ENCODE measurements around the gene TWF2.

GRCh38 chr3:52221563-52222318 is 17.2 kb downstream of the TWF2 start:
- no peak for TF ChIP-seq CTCF (conservative IDR thresholded peaks at IDR 0.05)
- no peak for TF ChIP-seq EZH2 (IDR thresholded peaks at IDR 0.05; ENCODE audit: low read depth)
